Regular cardiac myocyte (primary cell): ENCODE results near the gene PLAC8L1. TPM values are rescaled to one million over a fixed set of nuclear protein-coding genes. Genes with fewer than 3 reads are reported as not detected.

ENCODE experiments used
- total RNA-seq: library from RNA; depleted of rRNA; stranded (reverse); fragments of >200 nt; gene quantifications from 2 replicates; pipeline ENCODE4 v1.2.3, GENCODE V29; 2014

PLAC8L1 gene, protein sequence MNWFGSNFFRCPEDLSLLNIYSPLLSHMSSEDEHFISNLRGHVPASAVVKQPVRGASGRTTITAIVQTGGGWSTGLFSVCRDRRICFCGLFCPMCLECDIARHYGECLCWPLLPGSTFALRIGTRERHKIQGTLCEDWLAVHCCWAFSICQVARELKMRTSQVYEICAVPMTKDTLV
- total RNA-seq, result 0.38 TPM in 1 of 2 replicates, not detected in the other

DNA sequence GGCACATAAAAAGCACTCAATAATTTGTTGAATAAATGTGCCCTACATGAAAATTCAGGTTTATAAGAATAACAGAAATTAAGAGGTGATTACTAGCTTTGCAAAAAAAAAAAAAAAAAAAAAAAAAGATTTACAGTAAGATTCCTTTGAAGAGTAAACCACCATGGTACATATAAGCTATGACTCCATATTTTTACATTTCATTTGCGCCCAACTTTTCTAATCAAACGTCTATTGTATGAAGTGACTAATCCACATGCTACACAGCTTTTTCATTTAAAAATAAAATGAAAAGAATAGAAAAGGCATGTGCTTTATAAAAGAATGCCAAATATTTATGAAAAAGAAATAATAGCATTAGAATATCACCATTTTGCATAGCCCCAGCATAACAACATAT lies at the start of gene PLAC8L1:
PLAC8L1 (minus strand) TSS at position 101 of the 400 bp plus-strand sequence. CDS start 1,266 bp downstream, outside the sequence.

Other genes with a start within 250 kb of the PLAC8L1 start
- gene GRXCR2, start 232.6 kb downstream of the PLAC8L1 start, total RNA-seq, result not detected in 2 replicates
- gene SH3RF2, start 169.0 kb downstream of the PLAC8L1 start, total RNA-seq, result 1.5 and 9.6 TPM in 2 replicates
- gene LARS1, start 77.1 kb upstream of the PLAC8L1 start, total RNA-seq, result 123 and 132 TPM in 2 replicates
- 21.1 and 25.1 TPM in 2 replicates for gene RBM27, start 98.0 kb upstream of the PLAC8L1 start, total RNA-seq
- gene POU4F3, start 233.3 kb upstream of the PLAC8L1 start, total RNA-seq, result under 0.01 TPM in 2 replicates